HG03469 (cell line): ENCODE results near the gene DHRS9.
"Not testable (repeated sequence)": the region's sequence is repeated elsewhere in the genome, so short reads cannot be mapped to it uniquely, and the experiment has no call there.

Source experiments
- ATAC-seq: cut with Tn5 transposase; IDR thresholded peaks from one replicate; pipeline ENCODE4 v1.9.1; 2021; ENCODE audit warnings: mild to moderate bottlenecking, moderate library complexity, moderate number of reproducible peaks; ENCODE audit not compliant: unreplicated experiment

The DHRS9 gene

DNA sequence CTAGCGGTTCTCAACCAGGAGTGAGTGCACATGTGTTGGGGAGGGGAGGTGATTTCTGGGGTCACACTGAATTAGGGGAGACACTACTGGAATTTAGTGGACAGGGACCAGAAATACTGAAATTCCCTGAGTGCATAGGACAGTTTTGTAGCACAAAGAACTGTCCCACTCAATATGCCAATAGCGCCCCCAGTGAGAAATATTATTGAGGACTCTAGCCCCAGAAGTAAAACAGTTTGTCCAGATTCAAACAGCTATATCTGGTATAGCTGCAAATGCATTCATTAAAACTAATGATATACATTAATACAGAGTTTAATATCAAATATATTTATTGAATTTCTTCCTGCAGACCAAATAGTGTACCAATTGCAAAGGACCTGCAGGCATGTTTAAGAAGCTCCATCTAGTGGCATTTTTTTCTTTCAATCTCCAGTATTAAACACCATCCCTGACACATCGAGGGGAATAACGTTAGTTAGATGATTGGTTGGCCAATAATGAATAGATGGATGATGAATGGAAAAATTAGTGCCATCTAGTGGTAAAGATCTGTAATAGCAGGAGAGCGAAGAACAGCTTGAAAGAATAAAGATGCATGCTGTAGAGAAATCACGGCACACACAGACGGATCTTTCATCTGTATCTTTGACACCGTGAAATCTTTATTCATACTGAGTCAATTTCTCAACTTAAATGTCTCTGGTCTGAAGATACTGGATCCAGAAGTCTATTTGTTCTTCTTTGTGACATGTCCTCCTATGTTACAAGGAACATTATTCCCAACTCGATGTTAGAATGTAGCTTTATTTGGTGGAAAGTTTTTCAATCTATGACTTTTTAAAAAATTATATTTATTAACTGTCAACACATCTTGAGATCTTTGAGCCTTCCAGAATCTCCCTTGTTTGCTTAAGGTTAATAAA lies 62.5 kb downstream of the DHRS9 start:
- ATAC-seq: peak; percentile 87

DNA sequence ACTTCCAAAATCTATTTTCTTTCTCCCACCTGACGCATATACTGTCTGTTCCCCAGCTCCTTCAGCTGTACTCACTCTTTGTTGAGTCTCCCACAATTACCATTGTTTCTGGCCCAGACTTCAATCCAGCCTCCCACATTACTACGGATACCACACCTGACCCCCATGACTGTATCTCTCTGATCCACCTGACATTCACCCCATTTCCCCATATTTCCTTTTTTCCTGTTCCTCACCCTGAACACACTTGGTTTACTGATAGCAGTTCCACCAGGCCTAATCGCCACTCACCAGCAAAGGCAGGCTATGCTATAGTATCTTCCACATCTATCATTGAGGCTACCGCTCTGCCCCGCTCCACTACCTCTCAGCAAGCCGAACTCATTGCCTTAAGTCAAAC lies 64.9 kb downstream of the DHRS9 start:
- not testable (repeated sequence) for ATAC-seq

DNA sequence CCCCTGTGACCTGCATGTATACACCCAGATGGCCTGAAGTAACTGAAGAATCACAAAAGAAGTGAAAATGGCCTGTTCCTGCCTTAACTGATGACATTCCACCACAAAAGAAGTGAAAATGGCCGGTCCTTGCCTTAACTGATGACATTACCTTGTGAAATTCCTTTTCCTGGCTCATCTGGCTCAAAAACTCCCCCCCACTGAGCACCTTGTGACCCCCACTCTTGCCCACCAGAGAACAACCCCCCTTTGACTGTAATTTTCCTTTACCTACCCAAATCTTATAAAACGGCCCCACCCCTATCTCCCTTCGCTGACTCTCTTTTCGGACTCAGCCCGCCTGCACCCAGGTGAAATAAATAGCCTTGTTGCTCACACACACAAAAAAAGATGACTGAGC lies 67.1 kb downstream of the DHRS9 start:
- ATAC-seq: not testable (repeated sequence)

DNA sequence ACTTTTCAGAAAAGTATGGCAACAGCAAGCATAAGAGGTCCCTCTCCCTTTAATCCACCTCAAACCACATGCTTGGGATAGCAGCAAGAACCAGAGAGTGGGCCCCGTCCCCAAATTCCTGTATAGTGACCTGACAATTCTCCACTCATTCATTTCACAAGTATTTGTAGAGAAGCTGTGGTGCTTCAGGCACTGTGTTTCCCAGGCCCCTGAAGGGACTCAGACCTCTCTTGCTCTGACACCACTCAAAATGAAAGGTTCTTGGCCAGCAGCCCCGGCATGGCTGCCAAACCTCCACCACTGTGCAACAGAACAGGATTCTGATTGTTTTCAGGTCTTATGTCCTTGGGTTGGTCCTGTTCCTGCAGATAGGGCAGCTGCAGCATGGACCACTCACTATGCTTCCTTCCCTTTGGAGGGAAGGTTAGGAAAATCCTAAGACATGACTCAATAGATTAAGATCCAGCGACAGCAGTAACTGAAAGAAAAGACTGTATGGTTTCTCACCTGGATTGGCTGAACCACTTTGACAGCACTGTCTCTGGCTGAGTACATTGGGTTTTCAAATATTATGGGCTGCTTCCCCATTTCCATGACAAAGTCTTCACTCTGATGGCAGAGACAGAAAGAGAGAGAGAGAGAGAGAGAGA lies 67.6 kb downstream of the DHRS9 start:
- ATAC-seq: no peak

DNA sequence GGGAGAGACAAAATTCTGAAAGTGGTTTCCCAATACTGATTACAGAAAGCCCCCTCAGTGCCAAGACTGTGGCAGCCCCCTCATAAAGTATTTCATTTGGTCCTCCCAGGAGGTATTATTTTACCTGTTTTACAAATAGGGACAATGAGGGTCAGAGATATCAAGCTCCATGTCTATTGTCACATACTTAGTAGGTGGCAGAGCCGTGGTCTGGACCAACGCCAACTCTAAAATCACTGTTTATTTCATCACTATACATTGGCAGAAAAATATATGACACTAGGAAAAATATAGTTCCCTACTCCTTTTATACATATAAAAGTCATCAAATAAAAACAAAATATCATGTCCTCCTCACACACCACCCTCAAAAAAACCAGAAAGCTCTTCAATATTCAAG lies 68.6 kb downstream of the DHRS9 start:
- no peak for ATAC-seq

DNA sequence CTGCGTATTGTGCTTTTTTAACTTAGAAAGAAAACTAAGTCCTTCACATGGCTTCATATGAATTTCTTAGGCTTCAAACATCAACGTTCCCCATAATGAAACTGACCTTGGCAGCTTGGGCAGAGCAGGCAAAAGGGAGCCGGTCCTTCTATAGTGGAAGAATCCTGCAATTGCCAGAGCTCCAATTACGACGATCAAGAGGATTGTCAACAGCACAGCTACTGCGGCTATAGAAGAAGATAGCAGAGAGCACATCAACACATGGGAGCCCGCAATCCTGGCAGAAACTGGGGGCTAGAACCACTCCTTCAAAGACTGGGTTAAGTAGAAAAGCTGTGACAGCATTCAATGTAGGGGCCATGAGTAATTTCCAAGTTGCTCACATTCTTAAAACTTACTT lies 69.8 kb downstream of the DHRS9 start:
- ATAC-seq: no peak

DNA sequence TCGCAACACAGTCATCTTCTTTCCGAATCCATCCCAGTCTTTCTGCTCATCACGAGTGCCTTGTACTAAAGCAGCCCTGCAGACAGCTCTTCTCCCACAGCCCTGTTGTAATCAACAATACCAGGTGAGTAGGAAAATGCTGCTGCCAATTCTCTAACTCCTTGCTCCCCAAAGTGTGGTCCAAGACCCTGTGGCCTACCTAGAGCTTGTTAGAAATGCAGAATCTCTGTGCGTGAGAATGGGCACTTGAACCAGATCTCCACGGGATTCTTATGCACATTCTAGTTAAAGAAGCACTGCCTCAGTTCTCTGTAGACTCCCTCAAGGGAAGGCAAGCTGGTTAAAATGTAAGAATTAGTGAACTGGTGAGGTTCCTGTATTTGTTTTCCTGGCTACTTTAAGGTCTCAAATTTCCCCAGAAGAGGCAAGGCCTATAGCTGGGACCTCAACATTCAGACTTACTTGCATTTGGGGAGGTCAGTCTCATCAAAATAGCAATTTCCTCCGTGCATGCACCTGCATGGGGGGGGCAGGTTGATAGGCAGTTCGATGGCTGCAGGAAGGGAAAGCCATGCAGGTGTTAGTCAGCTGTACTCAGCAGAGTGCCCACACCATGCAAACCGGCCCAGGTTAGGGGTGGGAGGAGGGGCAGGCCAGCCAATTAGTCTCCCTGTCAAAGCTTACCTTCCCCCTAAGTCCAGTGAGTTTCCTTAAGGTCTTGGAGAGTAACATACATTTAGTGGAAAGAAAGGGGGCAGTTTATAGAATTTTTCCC lies 70.8 kb downstream of the DHRS9 start:
- no peak for ATAC-seq

DNA sequence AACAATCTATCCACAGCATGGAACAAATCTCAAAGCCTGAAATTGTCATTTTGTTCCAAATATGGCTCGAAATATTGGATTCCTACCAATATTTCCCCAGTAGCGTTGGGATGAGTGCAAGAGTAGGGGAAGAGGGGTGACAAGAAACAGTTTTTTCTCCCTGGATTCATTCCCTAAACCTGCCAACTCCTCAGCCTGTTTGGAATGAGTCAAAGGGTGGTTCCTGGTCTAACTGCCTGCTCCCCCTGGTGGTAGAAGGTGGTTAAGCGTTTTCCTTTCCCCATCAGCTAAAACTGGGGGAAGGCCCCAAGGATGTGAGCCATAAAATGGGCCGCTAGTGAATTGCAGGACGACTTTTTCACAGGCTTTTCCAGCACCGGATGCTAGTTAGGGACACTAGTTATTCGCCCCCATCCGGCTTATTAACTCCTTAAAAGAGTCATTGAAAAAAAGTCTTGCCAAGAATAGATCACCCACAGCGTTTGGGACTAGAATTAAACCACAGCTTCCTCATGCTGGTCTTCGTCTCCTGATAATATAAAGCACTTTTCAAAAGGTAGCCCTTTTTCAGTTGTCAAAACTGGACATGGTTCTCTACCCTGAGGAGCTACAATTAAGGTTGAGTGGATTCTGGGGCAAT lies 72.5 kb downstream of the DHRS9 start:
- ATAC-seq: no peak

DNA sequence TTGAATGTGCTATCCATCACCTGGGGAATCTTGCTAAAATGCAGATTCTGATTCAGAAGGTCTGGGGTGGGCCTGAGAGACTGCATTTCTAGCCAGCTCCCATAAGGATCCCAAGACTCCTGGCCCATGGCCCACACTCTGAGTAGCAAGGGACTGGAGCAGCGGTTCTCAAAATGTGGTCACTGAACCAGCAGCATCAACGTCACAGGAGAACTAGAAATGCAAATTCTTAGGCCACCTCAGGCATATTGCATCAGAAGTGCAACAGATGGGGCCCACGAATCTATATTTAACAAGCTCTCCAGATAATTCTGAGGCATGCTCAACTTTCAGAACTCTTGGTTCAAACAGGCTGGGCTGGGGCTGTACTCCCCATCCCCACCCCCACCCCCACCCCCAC lies 74.6 kb downstream of the DHRS9 start:
- no peak for ATAC-seq
